ENCODE results near the gene M6PR. TPM values are rescaled to one million over a fixed set of nuclear protein-coding genes. Genes with fewer than 3 reads are reported as not detected.

Gene M6PR
- total and polyA plus RNA-seq, 2 of the 13 experiments (the other 11 are each of a cell fraction or from before 2014, with no cell fraction given): 98.2 to 127 TPM

GRCh38 chr12:8949342-8950220, at the start of gene M6PR (continued):
- TF ChIP-seq, protein P1, sequence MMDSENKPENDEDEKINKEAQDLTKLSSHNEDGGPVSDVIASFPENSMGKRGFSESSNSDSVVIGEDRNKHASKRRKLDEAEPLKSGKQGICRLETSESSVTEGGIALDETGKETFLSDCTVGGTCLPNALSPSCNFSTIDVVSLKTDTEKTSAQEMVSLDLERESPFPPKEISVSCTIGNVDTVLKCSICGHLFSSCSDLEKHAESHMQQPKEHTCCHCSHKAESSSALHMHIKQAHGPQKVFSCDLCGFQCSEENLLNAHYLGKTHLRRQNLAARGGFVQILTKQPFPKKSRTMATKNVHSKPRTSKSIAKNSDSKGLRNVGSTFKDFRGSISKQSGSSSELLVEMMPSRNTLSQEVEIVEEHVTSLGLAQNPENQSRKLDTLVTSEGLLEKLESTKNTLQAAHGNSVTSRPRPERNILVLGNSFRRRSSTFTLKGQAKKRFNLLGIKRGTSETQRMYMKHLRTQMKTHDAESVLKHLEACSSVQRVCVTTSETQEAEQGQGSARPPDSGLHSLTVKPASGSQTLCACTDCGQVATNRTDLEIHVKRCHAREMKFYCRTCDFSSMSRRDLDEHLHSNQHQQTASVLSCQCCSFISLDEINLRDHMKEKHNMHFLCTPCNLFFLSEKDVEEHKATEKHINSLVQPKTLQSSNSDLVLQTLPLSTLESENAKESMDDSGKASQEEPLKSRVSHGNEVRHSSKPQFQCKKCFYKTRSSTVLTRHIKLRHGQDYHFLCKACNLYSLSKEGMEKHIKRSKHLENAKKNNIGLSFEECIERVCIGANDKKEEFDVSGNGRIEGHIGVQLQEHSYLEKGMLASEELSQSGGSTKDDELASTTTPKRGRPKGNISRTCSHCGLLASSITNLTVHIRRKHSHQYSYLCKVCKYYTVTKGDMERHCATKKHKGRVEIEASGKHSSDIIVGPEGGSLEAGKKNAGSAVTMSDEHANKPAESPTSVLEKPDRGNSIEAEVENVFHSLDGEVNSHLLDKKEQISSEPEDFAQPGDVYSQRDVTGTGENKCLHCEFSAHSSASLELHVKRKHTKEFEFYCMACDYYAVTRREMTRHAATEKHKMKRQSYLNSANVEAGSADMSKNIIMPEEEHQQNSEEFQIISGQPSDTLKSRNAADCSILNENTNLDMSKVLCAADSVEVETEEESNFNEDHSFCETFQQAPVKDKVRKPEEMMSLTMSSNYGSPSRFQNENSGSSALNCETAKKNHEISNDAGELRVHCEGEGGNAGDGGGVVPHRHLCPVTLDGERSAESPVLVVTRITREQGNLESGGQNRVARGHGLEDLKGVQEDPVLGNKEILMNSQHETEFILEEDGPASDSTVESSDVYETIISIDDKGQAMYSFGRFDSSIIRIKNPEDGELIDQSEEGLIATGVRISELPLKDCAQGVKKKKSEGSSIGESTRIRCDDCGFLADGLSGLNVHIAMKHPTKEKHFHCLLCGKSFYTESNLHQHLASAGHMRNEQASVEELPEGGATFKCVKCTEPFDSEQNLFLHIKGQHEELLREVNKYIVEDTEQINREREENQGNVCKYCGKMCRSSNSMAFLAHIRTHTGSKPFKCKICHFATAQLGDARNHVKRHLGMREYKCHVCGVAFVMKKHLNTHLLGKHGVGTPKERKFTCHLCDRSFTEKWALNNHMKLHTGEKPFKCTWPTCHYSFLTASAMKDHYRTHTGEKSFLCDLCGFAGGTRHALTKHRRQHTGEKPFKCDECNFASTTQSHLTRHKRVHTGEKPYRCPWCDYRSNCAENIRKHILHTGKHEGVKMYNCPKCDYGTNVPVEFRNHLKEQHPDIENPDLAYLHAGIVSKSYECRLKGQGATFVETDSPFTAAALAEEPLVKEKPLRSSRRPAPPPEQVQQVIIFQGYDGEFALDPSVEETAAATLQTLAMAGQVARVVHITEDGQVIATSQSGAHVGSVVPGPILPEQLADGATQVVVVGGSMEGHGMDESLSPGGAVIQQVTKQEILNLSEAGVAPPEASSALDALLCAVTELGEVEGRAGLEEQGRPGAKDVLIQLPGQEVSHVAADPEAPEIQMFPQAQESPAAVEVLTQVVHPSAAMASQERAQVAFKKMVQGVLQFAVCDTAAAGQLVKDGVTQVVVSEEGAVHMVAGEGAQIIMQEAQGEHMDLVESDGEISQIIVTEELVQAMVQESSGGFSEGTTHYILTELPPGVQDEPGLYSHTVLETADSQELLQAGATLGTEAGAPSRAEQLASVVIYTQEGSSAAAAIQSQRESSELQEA (CRISPR knock-in tag; IDR thresholded peaks at IDR 0.05; ENCODE audit: not compliant biosample characterization): peak; percentile 43
- TF ChIP-seq TRAFD1 (CRISPR knock-in tag; IDR thresholded peaks at IDR 0.05; ENCODE audit: borderline replicate concordance) (no peak), ZNF552 (CRISPR knock-in tag; IDR thresholded peaks at IDR 0.05; ENCODE audit: borderline replicate concordance) (no peak), ERF (CRISPR knock-in tag; IDR thresholded peaks at IDR 0.05) (peak; percentile 57; the same call in 1 of the 2 replicates), CEBPZ (IDR thresholded peaks at IDR 0.05; ENCODE audit: low read length) (no peak), U2AF2 (IDR thresholded peaks at IDR 0.05; ENCODE audit: low read depth, low read length) (0 out of 2 replicates have a peak, but pooled peaks have one; percentile 69), SRF (IDR thresholded peaks at IDR 0.05; ENCODE audit: low read depth, low read length) (peak; percentile 11; the same call in 1 of the 2 replicates), MATR3 (CRISPR knock-in tag; IDR thresholded peaks at IDR 0.05) (no peak), RELA (CRISPR knock-in tag; IDR thresholded peaks at IDR 0.05) (no peak)
- TF ChIP-seq, protein P2, sequence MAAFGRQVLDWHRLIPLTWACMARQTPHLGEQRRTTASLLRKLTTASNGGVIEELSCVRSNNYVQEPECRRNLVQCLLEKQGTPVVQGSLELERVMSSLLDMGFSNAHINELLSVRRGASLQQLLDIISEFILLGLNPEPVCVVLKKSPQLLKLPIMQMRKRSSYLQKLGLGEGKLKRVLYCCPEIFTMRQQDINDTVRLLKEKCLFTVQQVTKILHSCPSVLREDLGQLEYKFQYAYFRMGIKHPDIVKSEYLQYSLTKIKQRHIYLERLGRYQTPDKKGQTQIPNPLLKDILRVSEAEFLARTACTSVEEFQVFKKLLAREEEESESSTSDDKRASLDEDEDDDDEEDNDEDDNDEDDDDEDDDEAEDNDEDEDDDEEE (CRISPR knock-in tag; IDR thresholded peaks at IDR 0.05): no peak
- TF ChIP-seq, protein P3, sequence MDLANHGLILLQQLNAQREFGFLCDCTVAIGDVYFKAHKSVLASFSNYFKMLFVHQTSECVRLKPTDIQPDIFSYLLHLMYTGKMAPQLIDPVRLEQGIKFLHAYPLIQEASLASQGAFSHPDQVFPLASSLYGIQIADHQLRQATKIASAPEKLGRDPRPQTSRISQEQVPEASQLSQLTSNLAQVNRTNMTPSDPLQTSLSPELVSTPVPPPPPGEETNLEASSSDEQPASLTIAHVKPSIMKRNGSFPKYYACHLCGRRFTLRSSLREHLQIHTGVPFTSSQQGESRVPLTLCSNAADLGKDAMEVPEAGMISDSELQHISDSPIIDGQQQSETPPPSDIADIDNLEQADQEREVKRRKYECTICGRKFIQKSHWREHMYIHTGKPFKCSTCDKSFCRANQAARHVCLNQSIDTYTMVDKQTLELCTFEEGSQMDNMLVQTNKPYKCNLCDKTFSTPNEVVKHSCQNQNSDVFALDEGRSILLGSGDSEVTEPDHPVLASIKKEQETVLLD (CRISPR knock-in tag; IDR thresholded peaks at IDR 0.05; ENCODE audit: low read depth): no peak

Measured in HepG2 (cell line).